Thymus (tissue), 11 donors: Measurements from ENCODE around the gene TNFRSF11A. TPM values are rescaled to one million over a fixed set of nuclear protein-coding genes. Genes with fewer than 3 reads are reported as not detected.

Source experiments
- DNase-seq, 9 donors: peaks; one replicate each; pipeline ENCODE4 v3.0.0-alpha.2; 2013; ENCODE audit warnings: low spot score in 9 of 9, low read depth in 6 of 9, missing footprints in 1 of 9
- H3K27ac ChIP-seq, 2 donors: one replicate each; pipeline ENCODE4 v1.5.1; 2013; ENCODE audit warnings: control low read depth in 1 of 2, low read depth in 1 of 2, low read length in 1 of 2, mild to moderate bottlenecking in 1 of 2, moderate library complexity in 1 of 2
- H3K27me3 ChIP-seq, 2 donors: one replicate each; pipeline ENCODE4 v1.5.1; 2013; ENCODE audit warnings: low read length in 1 of 2; ENCODE audit not compliant: control insufficient read depth in 2 of 2, insufficient read depth in 1 of 2
- H3K36me3 ChIP-seq, 2 donors: one replicate each; pipeline ENCODE4 v1.5.1; 2013; ENCODE audit warnings: low read length in 1 of 2, mild to moderate bottlenecking in 1 of 2, moderate library complexity in 1 of 2; ENCODE audit not compliant: control insufficient read depth in 2 of 2, insufficient read depth in 2 of 2
- H3K4me1 ChIP-seq, 2 donors: one replicate each; pipeline ENCODE4 v1.5.1; 2013; ENCODE audit warnings: low read length in 2 of 2; ENCODE audit not compliant: control insufficient read depth in 2 of 2, insufficient read depth in 2 of 2
- H3K4me3 ChIP-seq, 2 donors: one replicate each; pipeline ENCODE4 v1.5.1; 2013; ENCODE audit warnings: low read length in 2 of 2, control low read depth in 1 of 2, mild to moderate bottlenecking in 1 of 2
- H3K9me3 ChIP-seq, 2 donors: one replicate each; pipeline ENCODE4 v1.5.1; 2013; ENCODE audit warnings: low read length in 1 of 2, mild to moderate bottlenecking in 1 of 2; ENCODE audit not compliant: control insufficient read depth in 2 of 2, insufficient read depth in 1 of 2
- WGBS: extraction: QIAGEN DNeasy Blood & Tissue Kit; methylation state at CpG from one replicate; pipeline ENCODE4 v1.1.7; 2013; 5-methylcytosine and 5-hydroxymethylcytosine counted together
- polyA plus RNA-seq: library from polyadenylated mRNA; stranded (reverse); fragments of 200-250 nt; gene quantifications from one replicate; pipeline ENCODE4 v1.2.3, GENCODE V29; 2013
- total RNA-seq: library from RNA; stranded (reverse); fragments of 120-200 nt; gene quantifications from one replicate; pipeline ENCODE4 v1.2.4, GENCODE V29; 2013
- donor health status: healthy.

The TNFRSF11A gene
- total and polyA plus RNA-seq, 2 donors, result 3.6 to 5.4 TPM

DNA sequence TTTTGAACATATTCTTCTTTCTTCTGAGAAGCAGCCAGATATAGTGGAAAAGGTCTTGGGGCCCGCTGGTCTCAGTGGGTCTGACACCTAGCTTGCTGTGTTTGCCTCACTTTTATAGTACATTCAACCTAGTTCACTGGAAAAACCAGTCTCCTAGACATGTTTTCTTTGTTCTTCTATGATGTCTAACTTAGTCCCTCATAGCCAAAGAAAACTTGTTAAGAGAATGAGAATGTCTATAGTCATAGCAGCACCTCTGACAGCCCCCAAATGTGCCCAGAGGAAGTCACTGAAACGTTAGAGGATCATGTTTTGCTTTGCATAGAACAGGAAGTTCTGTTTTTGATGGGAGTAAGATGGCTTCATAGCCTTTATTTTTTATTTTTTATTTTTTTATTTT is 40.3 kb downstream of the TNFRSF11A start:
- Histone ChIP-seq H3K9me3 (no peaks in the 10 kb centered on the region), H3K36me3 (no peaks in the 10 kb centered on the region), H3K27me3 (no peaks in the 10 kb centered on the region), H3K4me1 (no peaks in the 10 kb centered on the region), H3K27ac (no peak overlapping the region), H3K4me3 (no peak overlapping the region)
- peak in 1 of 9 donors; percentile 13 for DNase-seq
- WGBS, result 51% methylated on average over 2 of the region's 2 CpGs

- H3K9me3 ChIP-seq, result no peaks in the 10 kb centered on the region
- no peak overlapping the region for H3K27ac ChIP-seq
- no peak overlapping the region for H3K4me3 ChIP-seq
- H3K27me3 ChIP-seq, result no peaks in the 10 kb centered on the region
- no peaks in the 10 kb centered on the region for H3K4me1 ChIP-seq
- no peaks in the 10 kb centered on the region for H3K36me3 ChIP-seq
- DNase-seq, result no peak
- WGBS, result 96% methylated on average over 6 of the region's 6 CpGs
Observed at GRCh38 chr18:62366992-62367391, 41.9 kb downstream of the TNFRSF11A start.

DNA sequence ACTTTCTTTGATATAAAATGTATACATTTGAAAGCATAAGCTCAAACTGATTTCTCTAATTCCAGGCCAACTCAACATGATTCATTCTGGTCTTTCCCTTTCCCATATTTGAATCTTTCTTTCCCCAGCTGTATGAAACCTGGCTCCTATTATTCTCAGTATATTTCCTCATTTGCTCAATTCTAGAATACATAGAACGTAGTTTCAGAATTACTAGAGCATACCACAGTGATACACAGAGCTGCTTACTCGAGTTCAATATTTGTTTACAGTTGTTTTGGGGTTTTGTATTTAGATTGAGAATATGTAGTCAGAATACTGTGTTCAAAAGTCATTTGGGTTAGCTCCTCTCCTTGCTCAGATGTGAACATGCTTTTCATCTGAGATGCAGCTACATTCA is 43.0 kb downstream of the TNFRSF11A start:
- Histone ChIP-seq H3K27me3 (no peaks in the 10 kb centered on the region), H3K36me3 (no peaks in the 10 kb centered on the region), H3K9me3 (no peaks in the 10 kb centered on the region), H3K27ac (no peak overlapping the region), H3K4me3 (no peak overlapping the region), H3K4me1 (no peaks in the 10 kb centered on the region)
- 94% methylated on average over 2 of the region's 2 CpGs for WGBS
- DNase-seq, result no peak

- Histone ChIP-seq H3K4me1 (no peaks in the 10 kb centered on the region), H3K36me3 (no peaks in the 10 kb centered on the region), H3K27ac (no peak overlapping the region), H3K27me3 (no peaks in the 10 kb centered on the region), H3K4me3 (no peak overlapping the region), H3K9me3 (no peaks in the 10 kb centered on the region)
- DNase-seq, result no peak
- WGBS, result 96% methylated on average over 9 of the region's 9 CpGs
Observed at GRCh38 chr18:62369129-62369644, 44.1 kb downstream of the TNFRSF11A start.

DNA sequence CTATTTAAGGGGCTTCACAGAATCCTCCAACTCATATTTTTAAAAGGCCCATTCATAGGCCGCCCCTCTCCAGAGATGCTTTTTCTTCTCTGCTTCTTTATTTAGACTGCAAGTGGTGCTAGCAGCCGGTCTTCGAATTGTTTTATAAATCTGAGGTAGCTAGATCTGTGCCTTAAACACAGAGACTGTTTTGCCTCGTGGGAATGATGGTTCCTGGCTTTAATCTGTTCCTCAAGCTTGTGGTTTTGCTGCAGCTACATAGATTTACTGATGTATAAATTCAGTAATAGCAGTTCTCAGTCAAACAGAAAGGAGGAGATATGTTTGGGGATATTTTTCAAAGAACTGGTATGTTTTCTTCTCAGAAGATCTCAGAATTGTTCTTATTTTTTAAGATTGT is 45.3 kb downstream of the TNFRSF11A start:
- Histone ChIP-seq H3K4me3 (no peak overlapping the region), H3K36me3 (no peaks in the 10 kb centered on the region), H3K9me3 (no peaks in the 10 kb centered on the region), H3K27me3 (no peaks in the 10 kb centered on the region), H3K27ac (no peak overlapping the region), H3K4me1 (no peaks in the 10 kb centered on the region)
- no peak for DNase-seq
- WGBS, result 70% methylated on average over 4 of the region's 4 CpGs

- no peaks in the 10 kb centered on the region for H3K27me3 ChIP-seq
- H3K36me3 ChIP-seq, result no peaks in the 10 kb centered on the region
- 94% methylated on average over 10 of the region's 10 CpGs for WGBS
- H3K27ac ChIP-seq, result no peak overlapping the region
- H3K9me3 ChIP-seq, result no peaks in the 10 kb centered on the region
- H3K4me3 ChIP-seq, result no peak overlapping the region
- H3K4me1 ChIP-seq, result no peaks in the 10 kb centered on the region
- DNase-seq, result no peak
Observed at GRCh38 chr18:62371436-62371835, 46.3 kb downstream of the TNFRSF11A start.

DNA sequence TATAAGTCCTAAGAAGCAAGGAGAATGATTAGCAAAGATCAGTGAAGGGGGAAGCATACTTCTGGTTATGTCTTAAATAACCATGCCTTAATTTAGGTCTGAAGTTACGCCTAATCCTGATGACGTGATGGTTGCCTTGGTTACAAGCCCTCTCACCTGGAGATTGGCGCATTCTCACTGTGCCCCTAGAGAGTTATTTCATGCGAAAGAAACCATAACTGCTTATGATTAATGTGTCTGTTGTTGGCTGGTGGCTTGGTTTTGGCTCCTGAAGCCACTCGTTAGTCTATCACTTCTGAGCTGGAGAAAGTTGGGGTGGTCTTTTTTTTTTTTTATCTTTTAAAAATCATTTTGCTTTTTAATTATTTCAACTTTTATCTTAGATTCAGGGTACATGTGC is 47.0 kb downstream of the TNFRSF11A start:
- no peak overlapping the region for H3K4me3 ChIP-seq
- WGBS, result 95% methylated on average over 5 of the region's 5 CpGs

GRCh38 chr18:62372882-62373281 is 47.8 kb downstream of the TNFRSF11A start:
- no peak overlapping the region for H3K27ac ChIP-seq
- no peak overlapping the region for H3K4me3 ChIP-seq
- no peaks in the 10 kb centered on the region for H3K36me3 ChIP-seq
- H3K4me1 ChIP-seq, result no peaks in the 10 kb centered on the region
- no peak for DNase-seq
- no peaks in the 10 kb centered on the region for H3K9me3 ChIP-seq
- WGBS, result over 99% methylated on average over 4 of the region's 4 CpGs
- no peaks in the 10 kb centered on the region for H3K27me3 ChIP-seq

More for the DNA sequence above, 47.0 kb downstream of the TNFRSF11A start:
- Histone ChIP-seq H3K36me3 (no peaks in the 10 kb centered on the region), H3K27me3 (no peaks in the 10 kb centered on the region), H3K4me1 (no peaks in the 10 kb centered on the region), H3K27ac (no peak overlapping the region), H3K9me3 (no peaks in the 10 kb centered on the region)
- no peak for DNase-seq

- 92% methylated on average over 1 of the region's 1 CpG for WGBS
- Histone ChIP-seq H3K27me3 (no peaks in the 10 kb centered on the region), H3K27ac (no peak overlapping the region), H3K4me3 (no peak overlapping the region), H3K9me3 (no peaks in the 10 kb centered on the region), H3K4me1 (no peaks in the 10 kb centered on the region), H3K36me3 (no peaks in the 10 kb centered on the region)
- no peak for DNase-seq
Observed at GRCh38 chr18:62374410-62374965, 49.4 kb downstream of the TNFRSF11A start.
